GM19239 (cell line): ENCODE measurements around the gene STK35.

Source experiments
- DNase-seq: peaks from one replicate; pipeline ENCODE4 v3.0.0; 2011; ENCODE audit warnings: low spot score; ENCODE audit not compliant: insufficient read length
- FAIRE-seq: peaks from 2 replicates; lab custom pipeline; 2011; peaks lifted over from hg19 to GRCh38; lab: Jason Lieb, UNC

STK35 gene

GRCh38 chr20:2131366-2131765 lies 29.7 kb downstream of the STK35 start:
- FAIRE-seq: no peak
- no peak for DNase-seq

DNA sequence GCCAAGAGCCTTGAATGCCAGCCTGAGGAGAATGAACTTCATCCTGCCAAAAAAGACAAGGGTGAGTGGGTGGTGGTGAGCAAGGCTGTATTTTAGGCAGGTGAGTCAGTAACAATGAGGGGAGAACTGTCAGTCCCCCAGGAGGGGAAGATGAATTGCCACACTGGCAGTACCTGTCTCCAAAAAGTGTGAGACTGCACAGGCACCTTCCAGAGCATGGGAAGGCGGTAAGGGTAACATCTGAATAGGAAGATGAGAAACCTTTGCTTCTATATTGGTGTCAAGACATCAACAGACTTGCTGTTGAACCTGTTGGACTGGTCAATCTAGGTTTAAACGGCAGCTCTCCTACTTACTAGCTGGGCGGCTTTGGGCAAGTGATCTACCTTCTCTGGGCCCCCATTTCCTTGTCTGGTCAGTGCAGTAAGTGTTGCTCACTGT lies 30.9 kb downstream of the STK35 start:
- DNase-seq (no peak), FAIRE-seq (no peak)

- FAIRE-seq: no peak
- DNase-seq: no peak
Observed at GRCh38 chr20:2133318-2134183, 31.9 kb downstream of the STK35 start.

DNA sequence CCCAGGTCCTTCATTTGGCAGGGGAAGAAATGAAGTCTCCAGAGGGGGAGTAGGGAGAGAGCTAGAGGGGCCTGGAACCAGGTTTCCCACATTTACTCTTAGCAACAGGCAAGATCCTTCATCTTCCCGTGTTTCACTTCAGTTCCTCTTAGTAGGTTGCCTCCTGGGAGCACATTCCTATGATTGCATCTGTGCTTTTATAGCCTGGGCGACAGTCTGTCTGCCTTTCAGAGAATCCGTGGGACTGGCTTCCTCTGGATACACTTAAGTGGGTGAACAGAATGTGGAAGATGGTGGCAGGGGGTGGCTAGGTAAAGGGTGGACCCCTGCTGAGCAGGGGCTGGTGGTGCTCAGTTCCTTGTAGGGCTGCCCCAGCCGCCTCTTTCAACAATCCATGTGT lies 33.4 kb downstream of the STK35 start:
- DNase-seq (no peak), FAIRE-seq (no peak)

- FAIRE-seq (no peak), DNase-seq (no peak)
Observed at GRCh38 chr20:2136275-2136674, 34.6 kb downstream of the STK35 start.

GRCh38 chr20:2137552-2138201 lies 36.0 kb downstream of the STK35 start:
- DNase-seq (no peak), FAIRE-seq (no peak)

DNA sequence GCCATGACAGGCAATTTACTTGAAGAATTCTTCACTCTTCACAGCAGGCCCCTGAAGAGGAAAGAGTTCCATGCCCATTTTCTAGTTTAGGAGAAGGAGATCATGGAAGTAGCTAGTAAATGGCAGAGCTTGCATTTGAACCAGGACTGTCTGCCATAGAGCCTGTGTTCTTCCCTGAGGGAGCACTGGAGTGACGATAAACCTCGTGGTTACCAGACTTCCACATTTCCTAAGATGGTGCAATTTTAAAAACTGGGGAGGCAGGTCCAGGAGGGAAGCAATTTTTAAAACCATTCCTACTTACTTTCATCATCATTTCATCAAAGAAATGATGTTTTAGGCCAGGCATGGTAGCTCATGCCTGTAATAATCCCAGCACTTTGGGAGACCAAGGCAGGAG lies 36.8 kb downstream of the STK35 start:
- FAIRE-seq: no peak
- no peak for DNase-seq

- no peak for DNase-seq
- no peak for FAIRE-seq
Observed at GRCh38 chr20:2139250-2139649, 37.6 kb downstream of the STK35 start.

DNA sequence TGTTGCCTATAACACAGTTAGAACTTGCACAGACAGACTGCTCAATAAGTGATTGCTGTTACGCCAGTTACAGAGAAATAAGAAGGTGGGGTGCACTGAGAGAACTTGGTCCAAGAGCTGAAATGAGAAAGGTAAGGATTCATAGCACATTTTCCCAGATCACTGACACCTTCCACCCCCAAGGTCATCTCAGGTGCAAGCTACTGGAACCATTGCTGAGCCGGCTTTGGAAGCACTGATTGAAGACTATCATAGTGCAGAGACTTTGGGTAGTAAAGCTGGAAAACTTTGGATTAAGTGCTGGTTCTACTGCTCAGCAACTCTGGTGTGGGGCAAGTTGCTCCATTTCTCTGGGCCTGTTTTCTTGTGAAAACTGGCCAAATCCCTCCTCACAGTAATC lies 38.1 kb downstream of the STK35 start:
- DNase-seq (no peak), FAIRE-seq (no peak)

- FAIRE-seq: no peak
- no peak for DNase-seq
Observed at GRCh38 chr20:2140561-2140960, 38.9 kb downstream of the STK35 start.

DNA sequence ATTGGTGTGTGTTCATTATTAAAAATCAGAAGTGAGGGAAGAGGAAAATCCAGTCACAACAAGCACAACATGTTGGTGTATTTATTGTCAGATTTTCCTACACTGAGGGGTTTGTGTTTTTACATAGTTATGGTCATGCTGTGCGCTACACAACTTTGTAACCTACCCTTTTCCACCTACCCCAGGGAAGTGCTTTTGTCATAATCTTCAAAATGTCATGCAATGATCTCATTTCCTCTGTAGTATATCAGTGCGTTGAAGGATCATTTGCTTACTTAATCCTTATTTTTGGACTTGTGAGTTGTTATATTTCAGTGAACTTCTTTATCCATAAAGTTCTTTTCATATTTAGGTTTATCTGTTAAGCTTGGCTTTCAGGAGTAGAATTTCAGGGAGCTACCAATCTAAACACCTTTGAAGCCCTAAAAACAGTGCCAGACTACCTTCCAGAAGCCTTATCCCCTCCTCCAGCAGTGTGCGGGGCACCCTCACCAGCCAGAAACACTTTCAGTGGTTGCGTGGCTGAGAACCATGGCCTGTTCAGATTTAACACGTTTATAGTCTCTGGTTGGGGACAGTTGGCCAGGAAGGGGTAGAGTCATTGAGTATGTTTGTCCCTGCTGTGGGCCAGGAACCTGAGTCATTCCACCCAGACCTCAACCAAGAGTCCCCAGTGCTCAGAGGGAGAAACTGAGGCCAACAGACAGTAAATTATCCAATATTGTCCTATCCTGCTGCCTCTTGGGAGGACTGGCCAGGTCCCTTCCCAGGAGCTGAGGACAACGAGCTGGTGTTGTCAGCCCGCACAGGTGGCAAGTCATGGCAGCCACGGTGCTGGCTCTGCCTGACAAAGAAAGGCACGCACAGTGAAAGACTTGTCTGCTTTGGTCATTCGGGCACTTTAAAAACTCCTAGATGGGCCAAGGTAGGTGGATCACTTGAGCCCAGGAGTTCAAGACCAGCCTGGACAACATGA lies 40.3 kb downstream of the STK35 start:
- FAIRE-seq: no peak
- no peak for DNase-seq

- FAIRE-seq: no peak
- no peak for DNase-seq
Observed at GRCh38 chr20:2142649-2143048, 41.0 kb downstream of the STK35 start.

- DNase-seq (no peak), FAIRE-seq (no peak)
Observed at GRCh38 chr20:2143594-2143993, 42.0 kb downstream of the STK35 start.

GRCh38 chr20:2144850-2145249 lies 43.2 kb downstream of the STK35 start:
- no peak for DNase-seq
- FAIRE-seq: no peak

DNA sequence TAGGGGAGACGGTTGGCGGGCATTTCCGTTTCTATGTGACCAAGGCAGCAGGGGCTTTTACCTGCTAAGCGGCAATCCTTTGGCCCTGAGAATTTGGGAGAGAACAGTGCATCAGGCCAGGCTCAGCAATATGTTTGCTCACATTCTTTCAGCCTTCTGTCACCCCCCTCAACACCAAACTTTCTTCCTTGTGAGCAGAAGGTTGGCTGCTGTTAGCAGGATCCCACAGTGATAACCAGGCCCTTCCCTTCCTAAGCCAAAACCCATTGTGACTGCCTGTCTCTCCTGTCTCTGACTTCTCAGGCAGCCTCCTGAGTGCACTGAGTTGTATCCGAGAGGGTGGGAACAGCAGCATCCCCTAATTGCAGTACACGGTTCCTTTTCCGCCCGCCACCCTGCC lies 43.7 kb downstream of the STK35 start:
- FAIRE-seq (no peak), DNase-seq (no peak)

GRCh38 chr20:2146080-2146867 lies 44.6 kb downstream of the STK35 start:
- no peak for FAIRE-seq
- DNase-seq: no peak

- no peak for FAIRE-seq
Observed at GRCh38 chr20:2149507-2149906, 47.9 kb downstream of the STK35 start.

GRCh38 chr20:2150660-2151059 lies 49.0 kb downstream of the STK35 start:
- no peak for FAIRE-seq
- no peak for DNase-seq

More at GRCh38 chr20:2149507-2149906, 47.9 kb downstream of the STK35 start:
- no peak for DNase-seq

GRCh38 chr20:2151858-2152281 lies 50.2 kb downstream of the STK35 start:
- DNase-seq (no peak), FAIRE-seq (no peak)

- FAIRE-seq (no peak), DNase-seq (no peak)
Observed at GRCh38 chr20:2152317-2152716, 50.7 kb downstream of the STK35 start.
